A549 (cell line): Measurements from ENCODE around the gene AP3D1. TPM values are rescaled to one million over a fixed set of nuclear protein-coding genes. Genes with fewer than 3 reads are reported as not detected.

Experiments
- ATAC-seq, 2 experiments: fragments of 200-7000 bp in 1 of 2; fragments of >200 bp in 1 of 2; cut with Nextera tagmentation in 1 of 2; cut with Tn5 transposase in 1 of 2; 3 replicates each; pipeline versions ENCODE4 v1.8.0 to v1.9.1; 2018 to 2020; ENCODE audit warnings: mild to moderate bottlenecking in 1 of 2, moderate library complexity in 1 of 2
- CTCF ChIA-PET: fragments of 300-600 bp; sonication (Branson Sonifier 250); formaldehyde crosslinking; extraction: SDS; loops from one replicate; lab custom pipeline; 2021; ENCODE audit warnings: antibody characterized with exemption, inconsistent platforms; lab: Yijun Ruan, JAX
- POLR2A ChIA-PET: fragments of 350-600 bp; formaldehyde crosslinking; extraction: SDS; loops from one replicate; lab custom pipeline; 2021; ENCODE audit warnings: antibody characterized with exemption, inconsistent platforms; lab: Yijun Ruan, JAX
- DNase-seq, 2 experiments: peaks; one replicate each; pipeline versions ENCODE4 v3.0.0 to v3.0.0-alpha.2; 2011 to 2016; ENCODE audit warnings: low read depth in 1 of 2, low spot score in 1 of 2
- FAIRE-seq: peaks from 2 replicates; lab custom pipeline; 2011; peaks lifted over from hg19 to GRCh38; lab: Jason Lieb, UNC
- H3K27ac ChIP-seq, 2 experiments: fragments of >200 bp; sonication (Bioruptor Twin); formaldehyde crosslinking; 3 replicates each; pipeline ENCODE4 v1.5.1; 2016 to 2017
- H3K4me1 ChIP-seq: fragments of >200 bp; sonication (Bioruptor Twin); formaldehyde crosslinking; 3 replicates; pipeline ENCODE4 v1.6.1; 2016
- H3K4me2 ChIP-seq: fragments of >200 bp; sonication (Bioruptor Twin); formaldehyde crosslinking; 3 replicates; pipeline ENCODE4 v1.6.1; 2016
- H3K4me3 ChIP-seq: fragments of >200 bp; sonication (Bioruptor Twin); formaldehyde crosslinking; 3 replicates; pipeline ENCODE4 v1.5.1; 2016
- H3K9me3 ChIP-seq: fragments of >200 bp; sonication (Bioruptor Twin); formaldehyde crosslinking; 3 replicates; pipeline ENCODE4 v1.6.1; 2016
- ATOH8 ChIP-seq: fragments of 250-450 bp; sonication (Bioruptor Pico); IDR thresholded peaks from 2 replicates; pipeline ENCODE4 v1.5.0; 2020; ENCODE audit warnings: low read depth, mild to moderate bottlenecking, moderate library complexity
- BHLHE40 ChIP-seq: IDR thresholded peaks from 2 replicates; pipeline ENCODE4 v1.6.1; 2012; ENCODE audit warnings: low read depth, low read length, inconsistent platforms
- CBX2 ChIP-seq: fragments of 200-600 bp; sonication (generic); IDR thresholded peaks from 2 replicates; pipeline ENCODE4 v1.6.1; 2016; ENCODE audit warnings: low read depth, mild to moderate bottlenecking, borderline replicate concordance
- CHD4 ChIP-seq: fragments of 200-600 bp; sonication (generic); IDR thresholded peaks from 2 replicates; pipeline ENCODE4 v1.6.1; 2016; ENCODE audit warnings: antibody characterized with exemption, mild to moderate bottlenecking, borderline replicate concordance
- EP300 ChIP-seq, 2 experiments: fragments of >200 bp; sonication (Bioruptor Twin); formaldehyde crosslinking; IDR thresholded peaks; 2 replicates in 1 of 2; 3 replicates in 1 of 2; pipeline ENCODE4 v1.6.1; 2016 to 2017
- FOSL2 ChIP-seq, 2 experiments: fragments of 450-650 bp in 1 of 2; fragments of >200 bp in 1 of 2; sonication (Bioruptor Twin) in 1 of 2; formaldehyde crosslinking; IDR thresholded peaks; 2 replicates each; pipeline versions ENCODE4 v1.5.0 to v1.6.1; 2016 to 2020; ENCODE audit warnings: mild to moderate bottlenecking in 1 of 2, moderate library complexity in 1 of 2
- GATA3 ChIP-seq: IDR thresholded peaks from 2 replicates; pipeline ENCODE4 v1.6.1; 2012; ENCODE audit warnings: borderline replicate concordance
- HES2 ChIP-seq: fragments of >200 bp; sonication (Bioruptor Twin); formaldehyde crosslinking; IDR thresholded peaks from 2 replicates; pipeline ENCODE4 v1.6.1; 2016
- HOXA7 ChIP-seq: fragments of 250-450 bp; sonication (Bioruptor Pico); IDR thresholded peaks from 2 replicates; pipeline ENCODE4 v1.5.0; 2020; ENCODE audit warnings: mild to moderate bottlenecking, moderate library complexity
- HOXB13 ChIP-seq: fragments of 250-450 bp; sonication (Bioruptor Pico); IDR thresholded peaks from 2 replicates; pipeline ENCODE4 v1.5.0; 2020; ENCODE audit warnings: low read depth, mild to moderate bottlenecking, moderate library complexity
- JUNB ChIP-seq: fragments of >200 bp; sonication (Bioruptor Twin); formaldehyde crosslinking; IDR thresholded peaks from 2 replicates; pipeline ENCODE4 v1.6.1; 2016
- MYC ChIP-seq: IDR thresholded peaks from 2 replicates; pipeline ENCODE4 v1.6.1; 2012; ENCODE audit warnings: mild to moderate bottlenecking, inconsistent platforms, low read length, improper control_type of control experiment, borderline replicate concordance
- NFE2L2 ChIP-seq: fragments of 150-350 bp; conservative IDR thresholded peaks from 2 replicates; pipeline ENCODE4 v1.6.1; 2014; ENCODE audit warnings: low read length
- RAD21 ChIP-seq, 2 experiments: fragments of >200 bp in 1 of 2; sonication (Bioruptor Twin) in 1 of 2; formaldehyde crosslinking in 1 of 2; IDR thresholded peaks in 1 of 2; conservative IDR thresholded peaks in 1 of 2; 2 replicates in 1 of 2; 3 replicates in 1 of 2; pipeline ENCODE4 v1.6.1; 2012 to 2018; ENCODE audit warnings: inconsistent platforms in 1 of 2
- RARB ChIP-seq: fragments of 250-450 bp; sonication (Bioruptor Pico); IDR thresholded peaks from 2 replicates; pipeline ENCODE4 v1.8.0; 2021; ENCODE audit warnings: mild to moderate bottlenecking, moderate library complexity
- RCOR1 ChIP-seq: fragments of 150-350 bp; IDR thresholded peaks from 2 replicates; pipeline ENCODE4 v1.6.1; 2014; ENCODE audit warnings: antibody characterized with exemption, low read length, low read depth
- RNF2 ChIP-seq: fragments of 200-600 bp; sonication (generic); IDR thresholded peaks from 2 replicates; pipeline ENCODE4 v1.6.1; 2016; ENCODE audit warnings: low read depth, mild to moderate bottlenecking, antibody characterized with exemption, moderate library complexity, borderline replicate concordance
- SMC3 ChIP-seq: fragments of >200 bp; sonication (Bioruptor Twin); formaldehyde crosslinking; IDR thresholded peaks from 3 replicates; pipeline ENCODE4 v1.6.1; 2018; ENCODE audit warnings: inconsistent platforms
- ZFP36 ChIP-seq: fragments of 450-650 bp; IDR thresholded peaks from 2 replicates; pipeline ENCODE4 v1.6.1; 2014; ENCODE audit warnings: borderline replicate concordance; ENCODE audit not compliant: partially characterized antibody
- ZSCAN20 ChIP-seq: fragments of 250-450 bp; sonication (Bioruptor Pico); IDR thresholded peaks from 2 replicates; pipeline ENCODE4 v1.8.0; 2022; ENCODE audit warnings: mild to moderate bottlenecking, moderate library complexity
- WGBS: methylation state at CpG from one replicate; pipeline ENCODE4 v1.1.6; 2017; ENCODE audit errors: missing lambda C conversion rate; 5-methylcytosine and 5-hydroxymethylcytosine counted together
- polyA plus RNA-seq, 4 experiments: library from polyadenylated mRNA; depleted of rRNA in 3 of 4; stranded (reverse); fragments of >200 nt; fragmentation: RNase III in 1 of 4; extraction: RNeasy Plus Mini Kit Qiagen cat#74134 plus additional on column Dnase treatment in 1 of 4; gene quantifications; 2 replicates in 3 of 4; 3 replicates in 1 of 4; pipeline ENCODE4 v1.2.3, GENCODE V29; 2011 to 2017
- TF ChIP-seq, protein P1 (sequence below): fragments of 150-350 bp; IDR thresholded peaks from 2 replicates; pipeline ENCODE4 v1.6.1; 2014; ENCODE audit warnings: low read depth, mild to moderate bottlenecking, low read length
- TF ChIP-seq, protein P2 (sequence below): IDR thresholded peaks from 2 replicates; pipeline ENCODE4 v1.6.1; 2012

AP3D1 gene
- polyA plus RNA-seq, 2 of the 4 experiments (the other 2 are of a cell fraction): 44.4 to 66.9 TPM

- Histone ChIP-seq H3K4me3 (no peak overlapping the region), H3K9me3 (no peaks in the 10 kb centered on the region), H3K4me2 (no peak overlapping the region), H3K4me1 (no peaks in the 10 kb centered on the region), H3K27ac (no peak overlapping the region)
- no CpG with 5 or more reads among the region's 19 CpGs for WGBS
- ChIA-PET CTCF (no interaction called here), POLR2A (no interaction called here)
- no peak for DNase-seq
- TF ChIP-seq HES2 (no peak), CBX2 (no peak), ATOH8 (no peak), NFE2L2 (no peak), CHD4 (no peak), ZFP36 (no peak), JUNB (no peak), RCOR1 (no peak), BHLHE40 (no peak), RNF2 (no peak), MYC (no peak), HOXB13 (no peak), FOSL2 (IDR thresholded peaks at IDR 0.05) (no peak), FOSL2 (CRISPR knock-in tag; IDR thresholded peaks at IDR 0.05) (no peak)
- TF ChIP-seq, protein P1, sequence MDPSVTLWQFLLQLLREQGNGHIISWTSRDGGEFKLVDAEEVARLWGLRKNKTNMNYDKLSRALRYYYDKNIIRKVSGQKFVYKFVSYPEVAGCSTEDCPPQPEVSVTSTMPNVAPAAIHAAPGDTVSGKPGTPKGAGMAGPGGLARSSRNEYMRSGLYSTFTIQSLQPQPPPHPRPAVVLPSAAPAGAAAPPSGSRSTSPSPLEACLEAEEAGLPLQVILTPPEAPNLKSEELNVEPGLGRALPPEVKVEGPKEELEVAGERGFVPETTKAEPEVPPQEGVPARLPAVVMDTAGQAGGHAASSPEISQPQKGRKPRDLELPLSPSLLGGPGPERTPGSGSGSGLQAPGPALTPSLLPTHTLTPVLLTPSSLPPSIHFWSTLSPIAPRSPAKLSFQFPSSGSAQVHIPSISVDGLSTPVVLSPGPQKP: no peak
- TF ChIP-seq, protein P2, sequence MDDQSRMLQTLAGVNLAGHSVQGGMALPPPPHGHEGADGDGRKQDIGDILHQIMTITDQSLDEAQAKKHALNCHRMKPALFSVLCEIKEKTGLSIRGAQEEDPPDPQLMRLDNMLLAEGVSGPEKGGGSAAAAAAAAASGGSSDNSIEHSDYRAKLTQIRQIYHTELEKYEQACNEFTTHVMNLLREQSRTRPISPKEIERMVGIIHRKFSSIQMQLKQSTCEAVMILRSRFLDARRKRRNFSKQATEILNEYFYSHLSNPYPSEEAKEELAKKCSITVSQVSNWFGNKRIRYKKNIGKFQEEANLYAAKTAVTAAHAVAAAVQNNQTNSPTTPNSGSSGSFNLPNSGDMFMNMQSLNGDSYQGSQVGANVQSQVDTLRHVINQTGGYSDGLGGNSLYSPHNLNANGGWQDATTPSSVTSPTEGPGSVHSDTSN: no peak
- no peak for ATAC-seq
- no peak for FAIRE-seq
Measured at GRCh38 chr19:2195914-2196313, 44.5 kb upstream of the AP3D1 start.

DNA sequence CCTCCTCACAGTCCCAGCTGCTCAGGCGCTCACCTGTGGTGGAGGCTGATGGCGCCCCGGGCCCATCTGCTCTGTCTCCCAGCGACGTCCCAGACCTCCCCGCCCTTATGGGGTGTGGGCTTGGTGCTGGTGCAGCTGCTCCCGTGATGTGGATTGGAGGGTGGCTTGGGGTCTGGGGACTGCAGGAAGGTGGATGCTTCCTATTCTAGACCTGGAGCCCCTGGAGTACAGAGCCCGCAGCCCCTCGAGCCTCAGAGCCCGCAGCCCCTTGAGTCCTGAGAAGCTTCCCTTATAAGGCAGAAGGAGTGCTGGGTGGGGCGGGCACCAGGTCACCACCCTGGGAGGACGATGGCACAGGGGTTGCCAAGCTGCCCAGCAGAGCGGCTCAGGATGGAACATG is 44.0 kb upstream of the AP3D1 start:
- no peak overlapping the region for H3K4me2 ChIP-seq
- ChIA-PET POLR2A (no interaction called here), CTCF (no interaction called here)
- H3K4me3 ChIP-seq: no peak overlapping the region
- TF ChIP-seq RNF2: no peak
- no peak for TF ChIP-seq RARB
- H3K27ac ChIP-seq: no peak overlapping the region
- ATAC-seq (no peak), DNase-seq (no peak), FAIRE-seq (no peak)
- H3K4me1 ChIP-seq: no peaks in the 10 kb centered on the region
- H3K9me3 ChIP-seq: no peaks in the 10 kb centered on the region
- WGBS: 98% methylated on average over 9 of the region's 13 CpGs

- POLR2A ChIA-PET: no interaction called here
Measured at GRCh38 chr19:2194513-2195078, 43.2 kb upstream of the AP3D1 start.

More at GRCh38 chr19:2194513-2195078, 43.2 kb upstream of the AP3D1 start:
- FAIRE-seq: no peak
- Histone ChIP-seq H3K27ac (no peak overlapping the region), H3K4me1 (no peaks in the 10 kb centered on the region), H3K4me2 (no peak overlapping the region), H3K4me3 (no peak overlapping the region), H3K9me3 (no peaks in the 10 kb centered on the region)
- CTCF ChIA-PET: interaction anchor here (1.0 kb wide), 1 partner anchor 555 kb away, joined by 3 read pairs; no protein-coding TSS in a partner anchor
- WGBS: 93% methylated on average over 14 of the region's 25 CpGs
- TF ChIP-seq RAD21 (conservative IDR thresholded peaks at IDR 0.05 in 1 of 2, IDR thresholded peaks at IDR 0.05 in 1 of 2) (no peak), ZFP36 (no peak), GATA3 (no peak), SMC3 (no peak), ZSCAN20 (no peak), HES2 (no peak), EP300 (IDR thresholded peaks at IDR 0.05) (no peak), HOXA7 (CRISPR knock-in tag) (no peak), BHLHE40 (no peak)
- no peak for DNase-seq
- ATAC-seq: no peak
